ENCODE results near the gene UTP15. TPM values are rescaled to one million over a fixed set of nuclear protein-coding genes. Genes with fewer than 3 reads are reported as not detected.
A peak's percentile ranks its signal among the peaks of the same experiment; 100 is the strongest.

Gene UTP15
- total and polyA plus RNA-seq, 10 of the 15 experiments (the other 5 are each of a cell fraction or from before 2014, with no cell fraction given), result 22.5 to 39.4 (median 29.6) TPM

DNA sequence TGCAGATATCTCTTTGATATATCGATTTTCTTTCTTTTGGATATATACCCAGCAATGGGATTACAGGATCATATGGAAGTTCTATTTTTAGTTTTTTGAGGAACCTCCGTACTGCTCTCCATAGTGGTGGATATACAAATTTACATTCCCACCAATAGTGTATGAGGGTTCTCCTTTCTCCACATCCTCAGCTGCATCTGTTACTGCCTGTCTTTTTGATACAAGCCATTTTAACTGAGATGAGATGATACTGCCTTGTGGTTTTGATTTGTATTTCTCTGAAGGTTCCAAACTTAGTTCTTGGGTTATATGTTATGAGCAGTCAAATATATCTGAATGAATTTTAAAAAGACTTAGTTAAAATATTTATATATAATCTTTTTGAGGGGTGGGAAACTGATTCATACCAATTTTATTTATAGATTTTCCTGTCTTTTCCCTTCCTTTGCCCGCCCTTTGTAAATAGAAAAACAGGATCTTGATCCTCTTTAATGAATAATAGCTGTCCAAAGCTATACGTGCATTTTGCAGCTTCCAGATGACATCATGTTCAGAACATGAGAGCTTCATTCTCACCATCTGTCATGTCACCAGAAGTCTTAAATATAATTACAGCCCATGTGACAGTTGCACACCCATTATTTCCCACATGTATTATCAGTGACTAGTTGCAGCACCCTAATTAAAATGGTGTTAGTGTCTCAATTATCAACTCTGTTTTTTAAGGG is 54.2 kb downstream of the UTP15 start:
- ChIA-PET SMC1A (ENCODE audit: uncharacterized antibody, unreplicated experiment) (interaction anchor here (0.9 to 1.3 kb wide), 2 partner anchors 43 to 59 kb away, joined by 3 to 4 read pairs; no protein-coding TSS in a partner anchor), CTCF (interaction anchor here (0.7 to 1.7 kb wide), 2 partner anchors 23 to 137 kb away, joined by 4 to 6 read pairs; no protein-coding TSS in a partner anchor), POLR2A (no interaction called here), RAD21 (ENCODE audit: unreplicated experiment) (interaction anchor here (0.6 kb wide), 1 partner anchor 71 kb away, joined by 3 read pairs; no protein-coding TSS in a partner anchor)
- Histone ChIP-seq H3K9me3 (replicated peaks; ENCODE audit: control insufficient read depth, insufficient read depth, low read length) (no peaks in the 10 kb centered on the region), H3K79me2 (ENCODE audit: control insufficient read depth, insufficient read depth, low read length) (no peaks in the 10 kb centered on the region), H3K4me1 (ENCODE audit: control insufficient read depth, insufficient read depth, low read length) (peaks cover 7% of the 10 kb centered on the region), H3K27ac (ENCODE audit: control insufficient read depth, insufficient read depth) (no peak overlapping the region), H2AFZ (ENCODE audit: control insufficient read depth, low read depth, low read length) (no peak overlapping the region), H3K36me3 (ENCODE audit: control insufficient read depth in 2 of 2, insufficient read depth in 2 of 2, low read length in 1 of 2) (no peaks in the 10 kb centered on the region), H3K4me3 (no peak overlapping the region), H3K4me2 (ENCODE audit: control insufficient read depth, insufficient read depth) (no peak overlapping the region), H4K20me1 (ENCODE audit: control insufficient read depth, insufficient read depth) (no peaks in the 10 kb centered on the region), H3K27me3 (replicated peaks in 1 of 2; ENCODE audit: control insufficient read depth in 2 of 2, insufficient read depth in 2 of 2, low read length in 1 of 2) (no peaks in the 10 kb centered on the region), H3K9ac (ENCODE audit: control insufficient read depth, insufficient read depth, low read length) (no peak overlapping the region)
- in situ Hi-C loops (cut with MboI) (no loop called here), intact Hi-C loops (cut with micrococcal nuclease; ENCODE audit: unreplicated experiment) (no loop called here)
- DNase-seq (ENCODE audit: low read depth, low spot score) (no peak), FAIRE-seq (no peak), ATAC-seq (no peak)
- TF ChIP-seq POU2F2 (IDR thresholded peaks at IDR 0.05; ENCODE audit: borderline replicate concordance, low read depth, low read length), result no peak
- no peak for TF ChIP-seq GABPA (IDR thresholded peaks at IDR 0.05; ENCODE audit: low read depth)
- TF ChIP-seq ZNF24 (IDR thresholded peaks at IDR 0.05), result no peak
- TF ChIP-seq PKNOX1 (IDR thresholded peaks at IDR 0.05), result no peak
- TF ChIP-seq ATF7 (IDR thresholded peaks at IDR 0.05; ENCODE audit: low read depth), result 0 out of 2 replicates have a peak, but pooled peaks have one; percentile 28
- no peak for TF ChIP-seq CBX3 (IDR thresholded peaks at IDR 0.05; ENCODE audit: borderline replicate concordance, low read depth)
- BruUV-seq (replicated peaks), result no TSS peak
- 9% methylated on average over 4 of the region's 4 CpGs for WGBS (ENCODE audit: insufficient coverage, insufficient replicate concordance, low lambda C conversion rate, missing lambda C conversion rate)

- Histone ChIP-seq H3K27me3 (replicated peaks in 1 of 2; ENCODE audit: control insufficient read depth in 2 of 2, insufficient read depth in 2 of 2, low read length in 1 of 2) (no peaks in the 10 kb centered on the region), H3K9ac (ENCODE audit: control insufficient read depth, insufficient read depth, low read length) (no peak overlapping the region), H3K4me1 (ENCODE audit: control insufficient read depth, insufficient read depth, low read length) (peaks cover 7% of the 10 kb centered on the region), H2AFZ (ENCODE audit: control insufficient read depth, low read depth, low read length) (no peak overlapping the region), H3K27ac (ENCODE audit: control insufficient read depth, insufficient read depth) (no peak overlapping the region), H3K4me3 (no peak overlapping the region), H3K36me3 (ENCODE audit: control insufficient read depth in 2 of 2, insufficient read depth in 2 of 2, low read length in 1 of 2) (no peaks in the 10 kb centered on the region), H3K79me2 (ENCODE audit: control insufficient read depth, insufficient read depth, low read length) (no peaks in the 10 kb centered on the region), H3K9me3 (replicated peaks; ENCODE audit: control insufficient read depth, insufficient read depth, low read length) (no peaks in the 10 kb centered on the region), H4K20me1 (ENCODE audit: control insufficient read depth, insufficient read depth) (no peaks in the 10 kb centered on the region), H3K4me2 (ENCODE audit: control insufficient read depth, insufficient read depth) (no peak overlapping the region)
- ATAC-seq (no peak), DNase-seq (ENCODE audit: low read depth, low spot score) (no peak), FAIRE-seq (no peak)
- ChIA-PET RAD21 (ENCODE audit: unreplicated experiment) (no interaction called here), POLR2A (no interaction called here), CTCF (interaction anchor here (1.7 kb wide), 1 partner anchor 23 kb away, joined by 6 read pairs; no protein-coding TSS in a partner anchor), SMC1A (ENCODE audit: uncharacterized antibody, unreplicated experiment) (no interaction called here)
- intact Hi-C loops (cut with micrococcal nuclease; ENCODE audit: unreplicated experiment) (no loop called here), in situ Hi-C loops (cut with MboI) (no loop called here)
- BruUV-seq (replicated peaks), result no TSS peak
- WGBS (ENCODE audit: insufficient coverage, insufficient replicate concordance, low lambda C conversion rate, missing lambda C conversion rate), result 0% methylated on average over 1 of the region's 1 CpG
- TF ChIP-seq ASH2L (IDR thresholded peaks at IDR 0.05; ENCODE audit: borderline replicate concordance, low read depth) (no peak), MYC (IDR thresholded peaks at IDR 0.05; ENCODE audit: insufficient read depth, insufficient read length, insufficient replicate concordance, low read length, severe bottlenecking) (no peak), ATF2 (IDR thresholded peaks at IDR 0.05; ENCODE audit: low read length) (no peak), NFIC (IDR thresholded peaks at IDR 0.05; ENCODE audit: low read depth, low read length) (no peak)
Measured at GRCh38 chr5:73620334-73620687, 54.8 kb downstream of the UTP15 start.

Data from GM12878 (cell line).